Bronchial epithelial cell (primary cell): ENCODE measurements around the gene PHF13. TPM values are rescaled to one million over a fixed set of nuclear protein-coding genes. Genes with fewer than 3 reads are reported as not detected.

Experiments used
- DNase-seq: peaks from one replicate; pipeline ENCODE4 v3.0.0-alpha.2; 2010; ENCODE audit warnings: low read depth
- FAIRE-seq: peaks from 2 replicates; lab custom pipeline; 2011; peaks lifted over from hg19 to GRCh38; lab: Jason Lieb, UNC
- H3K27me3 ChIP-seq: 2 replicates; pipeline ENCODE4 v1.5.1; 2011; ENCODE audit warnings: low read length; ENCODE audit not compliant: control insufficient read depth, insufficient read depth
- H3K36me3 ChIP-seq: 2 replicates; pipeline ENCODE4 v1.5.1; 2011; ENCODE audit warnings: low read length; ENCODE audit not compliant: control insufficient read depth, insufficient read depth
- H3K4me3 ChIP-seq: 2 replicates; pipeline ENCODE4 v1.5.1; 2011; ENCODE audit warnings: mild to moderate bottlenecking, low read depth, low read length, control low read depth
- total RNA-seq: library from RNA; depleted of rRNA; stranded (reverse); fragments of >200 nt; gene quantifications from 2 replicates; pipeline ENCODE4 v1.2.1, GENCODE V29; 2014
- TF ChIP-seq, protein P1 (sequence below): IDR thresholded peaks from 2 replicates; pipeline ENCODE4 v1.5.1; 2011; ENCODE audit warnings: mild to moderate bottlenecking, moderate library complexity, low read length, control low read depth, inconsistent platforms; ENCODE audit not compliant: insufficient read depth, severe bottlenecking

PHF13 gene
- total RNA-seq, 1 donor from 2014 or later, result 6.1 TPM

DNA sequence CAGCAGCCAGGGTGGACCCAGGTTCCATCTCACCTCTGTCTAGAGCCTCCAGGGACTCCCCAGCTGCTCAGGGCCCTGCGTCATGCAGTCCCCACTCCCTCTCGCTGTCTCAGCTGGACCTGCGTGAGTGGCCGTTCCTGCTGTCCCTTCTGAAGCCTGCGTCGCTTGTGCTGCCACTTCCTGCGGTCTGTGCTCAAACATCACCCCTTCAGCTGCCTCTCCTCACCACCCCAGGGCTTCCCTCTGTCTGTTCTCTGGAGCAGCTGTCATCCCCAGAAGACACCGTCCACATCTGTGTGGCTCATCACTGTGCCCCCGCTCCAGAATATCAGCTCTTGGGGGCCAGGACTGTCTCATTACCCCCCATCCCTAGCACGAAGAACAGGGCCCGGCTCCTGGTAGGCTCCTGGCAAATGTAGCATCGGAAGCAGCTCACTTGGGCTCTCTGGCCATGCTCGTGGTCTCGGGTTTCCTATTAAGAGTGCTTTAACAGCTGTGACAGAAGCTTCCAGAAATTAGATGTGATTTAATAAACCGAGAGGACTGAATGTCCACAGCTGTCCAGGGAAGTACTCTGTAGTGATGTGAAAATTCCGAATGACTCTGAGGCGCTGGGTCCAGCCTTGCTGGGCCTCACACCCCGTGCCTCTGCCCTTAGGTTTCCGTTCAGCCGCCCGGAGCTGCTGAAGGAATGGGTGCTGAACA is 14.5 kb downstream of the PHF13 start:
- DNase-seq (no peak), FAIRE-seq (no peak)
- H3K36me3 ChIP-seq, result peaks cover 22% of the 10 kb centered on the region
- H3K4me3 ChIP-seq, result no peak overlapping the region
- no peaks in the 10 kb centered on the region for H3K27me3 ChIP-seq
- TF ChIP-seq, protein P1, sequence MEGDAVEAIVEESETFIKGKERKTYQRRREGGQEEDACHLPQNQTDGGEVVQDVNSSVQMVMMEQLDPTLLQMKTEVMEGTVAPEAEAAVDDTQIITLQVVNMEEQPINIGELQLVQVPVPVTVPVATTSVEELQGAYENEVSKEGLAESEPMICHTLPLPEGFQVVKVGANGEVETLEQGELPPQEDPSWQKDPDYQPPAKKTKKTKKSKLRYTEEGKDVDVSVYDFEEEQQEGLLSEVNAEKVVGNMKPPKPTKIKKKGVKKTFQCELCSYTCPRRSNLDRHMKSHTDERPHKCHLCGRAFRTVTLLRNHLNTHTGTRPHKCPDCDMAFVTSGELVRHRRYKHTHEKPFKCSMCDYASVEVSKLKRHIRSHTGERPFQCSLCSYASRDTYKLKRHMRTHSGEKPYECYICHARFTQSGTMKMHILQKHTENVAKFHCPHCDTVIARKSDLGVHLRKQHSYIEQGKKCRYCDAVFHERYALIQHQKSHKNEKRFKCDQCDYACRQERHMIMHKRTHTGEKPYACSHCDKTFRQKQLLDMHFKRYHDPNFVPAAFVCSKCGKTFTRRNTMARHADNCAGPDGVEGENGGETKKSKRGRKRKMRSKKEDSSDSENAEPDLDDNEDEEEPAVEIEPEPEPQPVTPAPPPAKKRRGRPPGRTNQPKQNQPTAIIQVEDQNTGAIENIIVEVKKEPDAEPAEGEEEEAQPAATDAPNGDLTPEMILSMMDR, result no peak

DNA sequence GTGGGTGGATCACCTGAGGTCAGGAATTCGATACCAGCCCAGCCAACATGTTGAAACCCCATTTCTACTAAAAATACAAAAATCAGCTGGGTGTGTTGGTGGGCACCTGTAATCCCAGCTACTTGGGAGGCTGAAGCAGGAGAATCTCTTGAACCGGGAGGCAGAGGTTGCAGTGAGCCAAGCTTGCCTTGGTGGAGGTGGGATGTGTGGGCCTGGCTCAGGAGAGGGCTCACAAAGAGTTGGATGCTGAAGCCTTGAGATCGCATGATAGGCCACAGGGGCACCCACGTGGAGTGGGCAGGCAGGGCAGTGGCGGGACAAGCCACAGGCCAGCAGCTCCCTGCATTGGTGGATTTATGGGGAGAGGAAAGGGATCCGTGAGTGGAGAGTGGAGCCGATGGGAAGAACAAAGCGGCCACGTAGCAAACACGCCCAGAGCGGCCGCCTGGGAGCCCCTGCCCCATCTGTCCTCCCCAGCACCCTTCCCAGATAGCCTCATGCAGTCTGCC is 15.5 kb downstream of the PHF13 start:
- no peaks in the 10 kb centered on the region for H3K27me3 ChIP-seq
- peaks cover 24% of the 10 kb centered on the region for H3K36me3 ChIP-seq
- FAIRE-seq, result no peak
- TF ChIP-seq, protein P1, result no peak
- DNase-seq, result no peak
- H3K4me3 ChIP-seq, result no peak overlapping the region

DNA sequence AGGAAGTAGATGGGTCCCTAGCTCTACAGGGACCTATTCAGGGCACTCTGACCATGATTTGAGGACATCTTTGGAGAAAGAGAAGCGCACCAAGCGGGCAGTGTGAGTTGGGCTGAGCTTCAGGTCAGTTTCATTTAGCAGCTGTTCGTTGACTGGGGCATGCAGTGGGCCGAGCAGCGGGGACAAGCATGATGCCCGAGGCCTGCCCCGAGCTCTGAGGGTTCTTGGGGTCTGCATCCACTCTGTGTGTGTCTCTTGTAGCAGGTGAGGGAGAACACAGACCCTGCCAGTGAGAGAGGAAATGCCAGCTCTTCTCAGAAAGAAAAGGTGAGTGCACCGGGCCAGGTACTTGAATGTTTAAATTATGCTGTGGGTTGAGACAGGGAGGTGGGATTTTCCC is 16.5 kb downstream of the PHF13 start:
- Histone ChIP-seq H3K27me3 (no peaks in the 10 kb centered on the region), H3K36me3 (peaks cover 25% of the 10 kb centered on the region), H3K4me3 (no peak overlapping the region)
- FAIRE-seq (no peak), DNase-seq (no peak)
- TF ChIP-seq, protein P1, result no peak

DNA sequence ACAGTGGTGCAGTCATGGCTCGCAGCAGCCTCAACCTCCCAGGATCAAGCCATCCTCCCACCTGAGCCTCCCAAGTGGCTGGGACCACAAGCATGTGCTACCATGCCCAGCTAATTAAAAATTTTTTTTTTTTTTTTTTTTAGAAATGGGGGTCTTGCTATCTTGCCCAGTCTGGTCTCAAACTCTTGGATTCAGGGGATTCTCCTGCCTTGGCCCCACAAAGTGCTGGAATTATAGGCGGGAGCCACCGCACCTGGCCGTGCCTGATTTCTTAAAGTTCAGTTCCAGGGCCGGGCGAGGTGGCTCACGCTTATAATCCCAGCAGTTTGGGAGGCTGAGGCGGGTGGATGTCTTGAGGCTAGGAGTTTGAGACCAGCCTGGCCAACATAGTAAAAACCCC is 17.5 kb downstream of the PHF13 start:
- H3K4me3 ChIP-seq, result no peak overlapping the region
- peaks cover 27% of the 10 kb centered on the region for H3K36me3 ChIP-seq
- TF ChIP-seq, protein P1, result no peak
- H3K27me3 ChIP-seq, result no peaks in the 10 kb centered on the region
- FAIRE-seq, result no peak
- DNase-seq, result no peak

DNA sequence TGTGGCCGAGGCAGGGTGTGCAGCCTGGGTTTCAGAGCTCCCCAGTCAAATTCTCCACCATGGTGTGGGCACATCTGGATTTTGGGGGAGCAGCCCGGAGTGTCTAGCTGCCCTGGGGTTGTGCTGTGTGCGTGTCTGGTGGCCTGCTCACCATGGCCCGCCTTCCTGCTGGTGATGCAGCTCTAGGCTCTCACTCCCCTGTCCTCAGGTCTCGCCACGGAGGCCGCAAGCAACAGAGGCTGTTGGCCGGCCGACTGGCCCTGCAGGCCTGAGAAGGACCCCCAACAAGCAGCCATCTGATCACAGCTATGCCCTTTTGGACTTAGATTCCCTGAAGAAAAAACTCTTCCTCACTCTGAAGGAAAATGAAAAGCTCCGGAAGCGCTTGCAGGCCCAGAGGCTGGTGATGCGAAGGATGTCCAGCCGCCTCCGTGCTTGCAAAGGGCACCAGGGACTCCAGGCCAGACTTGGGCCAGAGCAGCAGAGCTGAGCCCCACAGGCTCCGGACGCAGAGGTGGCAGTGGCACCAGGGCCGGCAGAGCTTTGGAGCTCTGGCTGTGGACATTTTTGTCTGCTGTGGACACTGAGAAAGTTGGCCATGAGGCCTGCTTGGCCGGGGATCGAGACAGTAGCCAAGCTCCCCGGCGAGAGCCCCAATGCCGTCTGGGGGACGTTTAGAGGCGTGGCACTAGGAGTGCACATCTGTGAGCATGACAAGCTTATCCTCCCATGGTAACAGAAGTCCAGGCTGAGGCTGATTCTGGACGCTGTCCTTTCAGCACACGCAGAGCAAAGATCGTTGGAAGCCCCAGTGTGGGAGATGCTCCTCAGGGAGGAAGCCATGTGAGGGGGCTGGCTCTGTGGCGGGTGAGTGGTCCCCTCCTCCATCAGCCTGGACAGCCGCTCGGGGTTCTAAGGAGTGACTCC is 19.3 kb downstream of the PHF13 start:
- peaks cover 33% of the 10 kb centered on the region for H3K36me3 ChIP-seq
- H3K4me3 ChIP-seq, result no peak overlapping the region
- TF ChIP-seq, protein P1, result no peak
- FAIRE-seq (no peak), DNase-seq (no peak)
- no peaks in the 10 kb centered on the region for H3K27me3 ChIP-seq
